ENCODE results near the gene RFK. TPM values are rescaled to one million over a fixed set of nuclear protein-coding genes. Genes with fewer than 3 reads are reported as not detected.

The RFK gene
- total RNA-seq, 1 experiment from 2014 or later = 12.0 TPM

- H3K27me3 Mint-ChIP-seq (ENCODE audit: low read depth) = peaks cover 1% of the 10 kb centered on the region; the same call in 1 of the 2 replicates
- no peak overlapping the region for H4K8ac ChIP-seq (replicated peaks; ENCODE audit: insufficient read length, low read depth, low read length)
- H2BK120ac ChIP-seq (ENCODE audit: low read depth, low read length, poor library complexity, severe bottlenecking) = no peak overlapping the region
- H2AFZ ChIP-seq (ENCODE audit: low read length) = no peak overlapping the region
- H3K4ac ChIP-seq (ENCODE audit: low read depth, low read length) = no peak overlapping the region
- no peak overlapping the region for H2AK5ac ChIP-seq (ENCODE audit: insufficient read length, low read length)
- no peaks in the 10 kb centered on the region for H3K27me3 ChIP-seq (ENCODE audit: insufficient read depth, low read length)
- H3T11ph ChIP-seq (ENCODE audit: low read length) = no peak overlapping the region
- no peak overlapping the region for H3K27ac ChIP-seq (ENCODE audit: insufficient read length, low read depth, low read length)
- no peaks in the 10 kb centered on the region for H3K9me3 Mint-ChIP-seq
- WGBS (ENCODE audit: extremely low coverage, insufficient read length, low lambda C conversion rate) = no CpG with 5 or more reads among the region's 3 CpGs
- H3K4me1 ChIP-seq (ENCODE audit: insufficient read depth, low read length) = no peaks in the 10 kb centered on the region
- H3K23me2 ChIP-seq (ENCODE audit: insufficient read length, low read depth, low read length, poor library complexity, severe bottlenecking) = no peaks in the 10 kb centered on the region
- H3K9me3 ChIP-seq (ENCODE audit: control insufficient read depth, low read depth, low read length) = no peaks in the 10 kb centered on the region
- no peaks in the 10 kb centered on the region for H3K36me3 Mint-ChIP-seq (ENCODE audit: insufficient read depth in 1 of 3, low read depth in 3 of 3)
- no peak overlapping the region for H2BK12ac ChIP-seq (ENCODE audit: insufficient read length, low read depth, low read length)
- H3K4me3 Mint-ChIP-seq = no peak overlapping the region
- DNase-seq = no peak
- H3K23ac ChIP-seq (ENCODE audit: insufficient read length, low read depth, low read length) = no peak overlapping the region
- H2BK5ac ChIP-seq (ENCODE audit: insufficient read length, low read length) = no peak overlapping the region
- TF ChIP-seq CTCF (conservative IDR thresholded peaks at IDR 0.05) = no peak
- H2BK15ac ChIP-seq (ENCODE audit: low read depth, low read length) = no peak overlapping the region
- H4K20me1 ChIP-seq (ENCODE audit: control insufficient read depth, insufficient read depth, insufficient read length) = no peaks in the 10 kb centered on the region
- no peak overlapping the region for H4K5ac ChIP-seq (ENCODE audit: insufficient read length, low read depth, low read length)
- H3K79me1 ChIP-seq (ENCODE audit: insufficient read depth, low read depth, low read length, poor library complexity, severe bottlenecking) = no peaks in the 10 kb centered on the region
- peaks cover 0 to 3% of the 10 kb centered on the region in 2 experiments; a peak in 2 of 4 replicates for H3K4me1 Mint-ChIP-seq
- H3K18ac ChIP-seq (ENCODE audit: insufficient read length, low read depth, low read length) = no peak overlapping the region
- H4K91ac ChIP-seq (ENCODE audit: insufficient read length, low read depth, low read length) = no peak overlapping the region
- no peak overlapping the region for H3K9ac ChIP-seq (ENCODE audit: extremely low read depth, insufficient read length, low read length)
- H3K14ac ChIP-seq (ENCODE audit: insufficient read depth, low read length) = no peak overlapping the region
- H3K79me2 ChIP-seq (ENCODE audit: insufficient read depth, low read length) = no peaks in the 10 kb centered on the region
- H2BK20ac ChIP-seq (ENCODE audit: low read depth, low read length, poor library complexity, severe bottlenecking) = no peak overlapping the region
- H3K27ac Mint-ChIP-seq = no peak overlapping the region; a peak in 1 of 7 replicates
- H3K4me2 ChIP-seq (ENCODE audit: insufficient read depth, insufficient read length, low read length) = no peak overlapping the region
- H3K56ac ChIP-seq (ENCODE audit: insufficient read length, low read depth, low read length) = no peak overlapping the region
Observed at GRCh38 chr9:76401580-76402354, 7.5 kb upstream of the RFK start.
